ENCODE results near the gene RP9. TPM values are rescaled to one million over a fixed set of nuclear protein-coding genes. Genes with fewer than 3 reads are reported as not detected.

The RP9 gene
- total and polyA plus RNA-seq, 9 of the 15 experiments (the other 6 are each of a cell fraction or from before 2014, with no cell fraction given) = 10.7 to 44.8 (median 33.4) TPM

- Histone ChIP-seq H3K79me2 (ENCODE audit: control insufficient read depth, insufficient read depth, low read length) (no peaks in the 10 kb centered on the region), H3K27me3 (ENCODE audit: control insufficient read depth in 2 of 2, insufficient read depth in 2 of 2, low read length in 2 of 2) (no peaks in the 10 kb centered on the region), H3K9ac (ENCODE audit: insufficient read depth in 1 of 2, low read depth in 2 of 2, low read length in 2 of 2) (no peak overlapping the region), H2AFZ (ENCODE audit: low read depth, low read length) (no peak overlapping the region), H3K4me2 (ENCODE audit: insufficient read depth, low read length) (no peak overlapping the region), H3K36me3 (ENCODE audit: control insufficient read depth, insufficient read depth, low read length) (no peaks in the 10 kb centered on the region), H3K4me1 (replicated peaks in 1 of 2; ENCODE audit: control insufficient read depth in 2 of 2, insufficient read depth in 2 of 2, low read length in 2 of 2) (peaks cover 0 to 12% of the 10 kb centered on the region in 2 experiments; a peak in 3 of 5 replicates), H3K9me1 (ENCODE audit: control insufficient read depth, insufficient read depth, low read length) (no peaks in the 10 kb centered on the region), H3K27ac (ENCODE audit: extremely low read depth, low read depth, low read length) (no peak overlapping the region), H3K4me3 (no peak overlapping the region), H3K9me3 (replicated peaks; ENCODE audit: control insufficient read depth, insufficient read depth, low read depth, low read length) (no peaks in the 10 kb centered on the region), H4K20me1 (replicated peaks; ENCODE audit: control insufficient read depth, insufficient read depth, low read length) (no peaks in the 10 kb centered on the region)
- CTCF ChIA-PET (ENCODE audit: low intra/inter-chr PET ratio) = no interaction called here
- DNase-seq (ENCODE audit: extremely low read depth in 1 of 4, low spot score in 3 of 4) = no peak
- TF ChIP-seq SMAD2 (IDR thresholded peaks at IDR 0.05; ENCODE audit: low read depth, low read length) = no peak
- no peak for TF ChIP-seq JUNB (CRISPR knock-in tag; conservative IDR thresholded peaks at IDR 0.05)
- no peak for TF ChIP-seq ZNF184 (CRISPR knock-in tag; IDR thresholded peaks at IDR 0.05)
- no peak for TF ChIP-seq SIN3A (IDR thresholded peaks at IDR 0.05; ENCODE audit: borderline replicate concordance in 2 of 2, control insufficient read depth in 1 of 2, low read depth in 2 of 2, low read length in 2 of 2)
- TF ChIP-seq TCF7L2 (IDR thresholded peaks at IDR 0.05; ENCODE audit: low read depth, low read length) = no peak
- ATAC-seq = no peak
- FAIRE-seq = no peak
- in situ Hi-C loops (cut with MboI) = no loop called here
- POLR2A ChIA-PET = no interaction called here
- intact Hi-C loops (cut with micrococcal nuclease) = no loop called here
- WGBS (ENCODE audit: insufficient coverage, low coverage, missing lambda C conversion rate) = 3% methylated on average over 2 of the region's 2 CpGs
- no TSS peak for BruUV-seq (replicated peaks)
Measured at GRCh38 chr7:33087356-33087755, 21.8 kb downstream of the RP9 start.
